ENCODE results near the gene GATA1.

GATA1 gene

GRCh38 chrX:48781705-48782104 is 4.7 kb upstream of the GATA1 start:
- Histone ChIP-seq H3F3A (ENCODE audit: control insufficient read depth, insufficient read depth) (no peaks in the 10 kb centered on the region), H3K27me3 (ENCODE audit: control insufficient read depth, low read length) (no peaks in the 10 kb centered on the region), H3K9me3 (ENCODE audit: control insufficient read depth, insufficient read depth, low read length) (no peaks in the 10 kb centered on the region), H3K9me2 (replicated peaks; ENCODE audit: control insufficient read depth, low read length) (no peaks in the 10 kb centered on the region), H3K79me2 (ENCODE audit: control insufficient read depth, low read length) (no peaks in the 10 kb centered on the region), H4K20me1 (ENCODE audit: control insufficient read depth, insufficient read depth, low read depth, low read length) (no peaks in the 10 kb centered on the region), H3K36me3 (ENCODE audit: control insufficient read depth, low read length) (no peaks in the 10 kb centered on the region), H3K4me2 (ENCODE audit: low read length) (no peak overlapping the region), H3K27ac (ENCODE audit: low read depth, low read length) (no peak overlapping the region), H3K4me3 (ENCODE audit: low read length) (no peak overlapping the region), H3K4me1 (ENCODE audit: control insufficient read depth, low read length) (no peaks in the 10 kb centered on the region)
- TF ChIP-seq EZH2phosphoT487 (IDR thresholded peaks at IDR 0.05; ENCODE audit: borderline replicate concordance, low read length) (no peak), CTCF (IDR thresholded peaks at IDR 0.05; ENCODE audit: low read depth, low read length, poor library complexity, severe bottlenecking) (no peak)

GRCh38 chrX:48782216-48782615 is 4.2 kb upstream of the GATA1 start:
- Histone ChIP-seq H3K36me3 (ENCODE audit: control insufficient read depth, low read length) (no peaks in the 10 kb centered on the region), H3K27me3 (ENCODE audit: control insufficient read depth, low read length) (no peaks in the 10 kb centered on the region), H3K79me2 (ENCODE audit: control insufficient read depth, low read length) (no peaks in the 10 kb centered on the region), H4K20me1 (ENCODE audit: control insufficient read depth, insufficient read depth, low read depth, low read length) (no peaks in the 10 kb centered on the region), H3K4me2 (ENCODE audit: low read length) (no peak overlapping the region), H3K27ac (ENCODE audit: low read depth, low read length) (no peak overlapping the region), H3K4me1 (ENCODE audit: control insufficient read depth, low read length) (no peaks in the 10 kb centered on the region), H3K4me3 (ENCODE audit: low read length) (no peak overlapping the region), H3K9me2 (replicated peaks; ENCODE audit: control insufficient read depth, low read length) (no peaks in the 10 kb centered on the region), H3K9me3 (ENCODE audit: control insufficient read depth, insufficient read depth, low read length) (no peaks in the 10 kb centered on the region), H3F3A (ENCODE audit: control insufficient read depth, insufficient read depth) (no peaks in the 10 kb centered on the region)
- TF ChIP-seq CTCF (IDR thresholded peaks at IDR 0.05; ENCODE audit: low read depth, low read length, poor library complexity, severe bottlenecking) (no peak), EZH2phosphoT487 (IDR thresholded peaks at IDR 0.05; ENCODE audit: borderline replicate concordance, low read length) (no peak)

- Histone ChIP-seq H3K4me1 (ENCODE audit: control insufficient read depth, low read length) (no peaks in the 10 kb centered on the region), H3K27me3 (ENCODE audit: control insufficient read depth, low read length) (no peaks in the 10 kb centered on the region), H3K9me2 (replicated peaks; ENCODE audit: control insufficient read depth, low read length) (no peaks in the 10 kb centered on the region), H3K79me2 (ENCODE audit: control insufficient read depth, low read length) (no peaks in the 10 kb centered on the region), H3F3A (ENCODE audit: control insufficient read depth, insufficient read depth) (no peaks in the 10 kb centered on the region), H3K4me3 (ENCODE audit: low read length) (no peak overlapping the region), H3K27ac (ENCODE audit: low read depth, low read length) (no peak overlapping the region), H4K20me1 (ENCODE audit: control insufficient read depth, insufficient read depth, low read depth, low read length) (no peaks in the 10 kb centered on the region), H3K36me3 (ENCODE audit: control insufficient read depth, low read length) (no peaks in the 10 kb centered on the region), H3K9me3 (ENCODE audit: control insufficient read depth, insufficient read depth, low read length) (no peaks in the 10 kb centered on the region), H3K4me2 (ENCODE audit: low read length) (no peak overlapping the region)
- TF ChIP-seq CTCF (IDR thresholded peaks at IDR 0.05; ENCODE audit: low read depth, low read length, poor library complexity, severe bottlenecking) (no peak), EZH2phosphoT487 (IDR thresholded peaks at IDR 0.05; ENCODE audit: borderline replicate concordance, low read length) (no peak)
These were observed 3.6 kb upstream of the GATA1 start for GRCh38 chrX:48782795-48783194.

GRCh38 chrX:48784726-48785125 is 1.7 kb upstream of the GATA1 start:
- no peak for TF ChIP-seq EZH2phosphoT487 (IDR thresholded peaks at IDR 0.05; ENCODE audit: borderline replicate concordance, low read length)
- H3K27ac ChIP-seq (ENCODE audit: low read depth, low read length) = no peak overlapping the region
- no peaks in the 10 kb centered on the region for H3F3A ChIP-seq (ENCODE audit: control insufficient read depth, insufficient read depth)
- no peaks in the 10 kb centered on the region for H4K20me1 ChIP-seq (ENCODE audit: control insufficient read depth, insufficient read depth, low read depth, low read length)
- no peaks in the 10 kb centered on the region for H3K9me2 ChIP-seq (replicated peaks; ENCODE audit: control insufficient read depth, low read length)
- H3K36me3 ChIP-seq (ENCODE audit: control insufficient read depth, low read length) = no peaks in the 10 kb centered on the region
- H3K4me1 ChIP-seq (ENCODE audit: control insufficient read depth, low read length) = no peaks in the 10 kb centered on the region
- H3K4me2 ChIP-seq (ENCODE audit: low read length) = no peak overlapping the region
- H3K79me2 ChIP-seq (ENCODE audit: control insufficient read depth, low read length) = no peaks in the 10 kb centered on the region
- H3K27me3 ChIP-seq (ENCODE audit: control insufficient read depth, low read length) = no peaks in the 10 kb centered on the region
- H3K9me3 ChIP-seq (ENCODE audit: control insufficient read depth, insufficient read depth, low read length) = no peaks in the 10 kb centered on the region
- H3K4me3 ChIP-seq (ENCODE audit: low read length) = no peak overlapping the region

All from DOHH2 (cell line).